Panc1 (cell line): ENCODE data around the gene SYNPO. TPM values are rescaled to one million over a fixed set of nuclear protein-coding genes. Genes with fewer than 3 reads are reported as not detected.

ENCODE experiments used
- ATAC-seq: fragments of 200-7000 bp; cut with Tn5 transposase; 2 replicates; pipeline ENCODE4 v1.9.1; 2020; ENCODE audit warnings: mild to moderate bottlenecking, moderate library complexity
- BruUV-seq: library from RNA; stranded (reverse); fragments of 400-500 nt; replicated peaks from 2 replicates; lab custom pipeline; 2021; lab: Mats Ljungman, UMichigan
- CTCF ChIA-PET: fragments of 300-600 bp; sonication (Branson Sonifier 250); formaldehyde crosslinking; loops from one replicate; lab custom pipeline; 2022; ENCODE audit warnings: antibody characterized with exemption; lab: Charles Lee
- POLR2A ChIA-PET: fragments of 300-600 bp; sonication (Branson Sonifier 250); formaldehyde crosslinking; loops from one replicate; lab custom pipeline; 2022; ENCODE audit warnings: antibody characterized with exemption; lab: Charles Lee
- DNase-seq: peaks from one replicate; pipeline ENCODE4 v3.0.0-alpha.2; 2010; ENCODE audit warnings: low read depth, low spot score
- H3K27ac ChIP-seq: 2 replicates; pipeline ENCODE4 v1.5.1; 2011; ENCODE audit warnings: mild to moderate bottlenecking, low read length, inconsistent platforms
- H3K27me3 ChIP-seq: fragments of 200-500 bp; sonication (Bioruptor generic); 2 replicates; pipeline ENCODE4 v1.6.0; 2014; ENCODE audit warnings: low read length, inconsistent platforms; ENCODE audit not compliant: control insufficient read depth, insufficient read depth
- H3K36me3 ChIP-seq: fragments of 200-500 bp; sonication (Bioruptor generic); 2 replicates; pipeline ENCODE4 v1.5.1; 2014; ENCODE audit warnings: inconsistent platforms, mild to moderate bottlenecking, low read length, moderate library complexity; ENCODE audit not compliant: control insufficient read depth, insufficient read depth
- H3K4me1 ChIP-seq: 2 replicates; pipeline ENCODE4 v1.5.1; 2011; ENCODE audit warnings: inconsistent platforms, mild to moderate bottlenecking, low read length, moderate library complexity; ENCODE audit not compliant: control insufficient read depth, insufficient read depth
- H3K4me3 ChIP-seq, 2 experiments: 2 replicates each; pipeline ENCODE4 v1.5.1; 2011 to 2012; ENCODE audit warnings: low read depth in 2 of 2, low read length in 2 of 2, mild to moderate bottlenecking in 2 of 2, inconsistent platforms in 1 of 2, moderate library complexity in 1 of 2
- H3K9me3 ChIP-seq: fragments of 200-500 bp; sonication (Bioruptor generic); 2 replicates; pipeline ENCODE4 v1.5.1; 2014; ENCODE audit warnings: low read depth, mild to moderate bottlenecking, inconsistent platforms, low read length, moderate library complexity; ENCODE audit not compliant: control insufficient read depth, insufficient read depth
- POLR2AphosphoS5 ChIP-seq: IDR thresholded peaks from 2 replicates; pipeline ENCODE4 v1.6.1; 2012; ENCODE audit warnings: mild to moderate bottlenecking, low read depth, low read length, moderate library complexity
- REST ChIP-seq, 2 experiments: IDR thresholded peaks; 2 replicates each; pipeline ENCODE4 v1.6.1; 2011 to 2012; ENCODE audit warnings: low read depth in 2 of 2, control low read depth in 1 of 2, low read length in 1 of 2, mild to moderate bottlenecking in 1 of 2, moderate library complexity in 1 of 2; ENCODE audit not compliant: insufficient read depth in 1 of 2
- SIN3A ChIP-seq: IDR thresholded peaks from 2 replicates; pipeline ENCODE4 v1.6.1; 2012; ENCODE audit warnings: low read depth, mild to moderate bottlenecking, low read length, moderate library complexity, borderline replicate concordance; ENCODE audit not compliant: insufficient read depth
- TCF7L2 ChIP-seq: IDR thresholded peaks from 2 replicates; pipeline ENCODE4 v1.6.1; 2011; ENCODE audit warnings: mild to moderate bottlenecking, low read depth, low read length, inconsistent platforms
- in situ Hi-C: cut with HindIII; loops from 2 replicates; pipeline ENCODE4 v1.10.0; 2016; ENCODE audit warnings: low sequenced_read_pairs, low pct_unique_long_range_greater_than_20kb
- intact Hi-C: fragments of 100-400 bp; cut with micrococcal nuclease; formaldehyde crosslinking; loops from one replicate; pipeline ENCODE4 v1.10.0; 2022; ENCODE audit not compliant: unreplicated experiment
- total RNA-seq: library from RNA; stranded (reverse); gene quantifications from one replicate; pipeline ENCODE4 v1.2.1, GENCODE V29; 2021; ENCODE audit not compliant: unreplicated experiment
- TF ChIP-seq, protein P1 (sequence below): fragments of 450-650 bp; IDR thresholded peaks from 2 replicates; pipeline ENCODE4 v1.5.1; 2017; ENCODE audit warnings: mild to moderate bottlenecking

The SYNPO gene
- total RNA-seq, 1 experiment from 2014 or later: 82.8 TPM

DNA sequence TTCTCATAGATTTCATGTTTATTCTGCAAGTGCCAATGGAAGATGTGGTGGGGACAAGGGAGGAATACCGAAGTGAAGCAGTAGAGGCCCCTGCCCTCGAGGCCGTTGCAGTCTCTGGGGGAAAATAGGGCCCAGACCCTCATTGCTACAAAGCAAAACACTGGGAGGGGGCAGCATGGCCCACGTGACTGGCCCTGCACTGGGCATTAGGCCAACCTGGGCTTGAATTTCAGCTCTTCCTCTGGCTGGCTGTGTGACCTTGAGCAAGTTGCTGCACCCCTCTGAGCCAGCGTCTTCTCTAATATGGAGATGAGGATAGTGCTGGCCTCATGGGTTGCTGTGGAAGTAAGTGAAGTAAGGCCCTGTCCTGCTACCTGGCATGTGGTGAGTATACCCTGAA, 709 bp upstream of the SYNPO start:
- ChIA-PET CTCF (no interaction called here), POLR2A (interaction anchor here (0.6 kb wide), 1 partner anchor 18 kb away, joined by 3 read pairs; no protein-coding TSS in a partner anchor)
- Histone ChIP-seq H3K27ac (peak overlapping the region; percentile 97), H3K9me3 (no peaks in the 10 kb centered on the region), H3K27me3 (no peaks in the 10 kb centered on the region), H3K4me1 (peaks cover 94% of the 10 kb centered on the region), H3K36me3 (no peaks in the 10 kb centered on the region), H3K4me3 (peak overlapping the region in 1 of 2 experiments; percentile 42; a peak in 2 of 4 replicates)
- DNase-seq (no peak), ATAC-seq (no peak)
- BruUV-seq: no TSS peak
- in situ Hi-C loops (no loop called here), intact Hi-C loops (no loop called here)
- TF ChIP-seq SIN3A (no peak), POLR2AphosphoS5 (no peak), TCF7L2 (no peak), REST (IDR thresholded peaks at IDR 0.05; ENCODE audit: insufficient read depth in 1 of 2, low read depth in 2 of 2, low read length in 1 of 2) (no peak)
- TF ChIP-seq, protein P1, sequence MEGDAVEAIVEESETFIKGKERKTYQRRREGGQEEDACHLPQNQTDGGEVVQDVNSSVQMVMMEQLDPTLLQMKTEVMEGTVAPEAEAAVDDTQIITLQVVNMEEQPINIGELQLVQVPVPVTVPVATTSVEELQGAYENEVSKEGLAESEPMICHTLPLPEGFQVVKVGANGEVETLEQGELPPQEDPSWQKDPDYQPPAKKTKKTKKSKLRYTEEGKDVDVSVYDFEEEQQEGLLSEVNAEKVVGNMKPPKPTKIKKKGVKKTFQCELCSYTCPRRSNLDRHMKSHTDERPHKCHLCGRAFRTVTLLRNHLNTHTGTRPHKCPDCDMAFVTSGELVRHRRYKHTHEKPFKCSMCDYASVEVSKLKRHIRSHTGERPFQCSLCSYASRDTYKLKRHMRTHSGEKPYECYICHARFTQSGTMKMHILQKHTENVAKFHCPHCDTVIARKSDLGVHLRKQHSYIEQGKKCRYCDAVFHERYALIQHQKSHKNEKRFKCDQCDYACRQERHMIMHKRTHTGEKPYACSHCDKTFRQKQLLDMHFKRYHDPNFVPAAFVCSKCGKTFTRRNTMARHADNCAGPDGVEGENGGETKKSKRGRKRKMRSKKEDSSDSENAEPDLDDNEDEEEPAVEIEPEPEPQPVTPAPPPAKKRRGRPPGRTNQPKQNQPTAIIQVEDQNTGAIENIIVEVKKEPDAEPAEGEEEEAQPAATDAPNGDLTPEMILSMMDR: no peak

- Histone ChIP-seq H3K4me3 (peak overlapping the region; percentile 42 to 43), H3K27me3 (no peaks in the 10 kb centered on the region), H3K9me3 (no peaks in the 10 kb centered on the region), H3K4me1 (peaks cover 91% of the 10 kb centered on the region), H3K27ac (peak overlapping the region; percentile 97), H3K36me3 (no peaks in the 10 kb centered on the region)
- DNase-seq: no peak
- in situ Hi-C loops: no loop called here
- BruUV-seq: no TSS peak
- ChIA-PET CTCF (interaction anchor here (0.6 kb wide), 1 partner anchor 517 kb away, joined by 9 read pairs; no protein-coding TSS in a partner anchor), POLR2A (no interaction called here)
- TF ChIP-seq REST (IDR thresholded peaks at IDR 0.05; ENCODE audit: insufficient read depth in 1 of 2, low read depth in 2 of 2, low read length in 1 of 2): no peak
- no peak for TF ChIP-seq TCF7L2
- no peak for TF ChIP-seq POLR2AphosphoS5
- TF ChIP-seq SIN3A: no peak
- TF ChIP-seq, protein P1: no peak
- peak; percentile 22 for ATAC-seq
- intact Hi-C loops: no loop called here
Measured at GRCh38 chr5:150641006-150641570, 628 bp downstream of the SYNPO start.
